Aorta (tissue), 5 donors: ENCODE results near the gene TMEM135. TPM values are rescaled to one million over a fixed set of nuclear protein-coding genes. Genes with fewer than 3 reads are reported as not detected.

ENCODE experiments used
- ATAC-seq: fragments of 200-7000 bp; cut with Tn5 transposase; one replicate; pipeline ENCODE4 v1.9.1; 2022; ENCODE audit warnings: moderate library complexity; ENCODE audit not compliant: low FRiP score
- DNase-seq, 2 donors: peaks; one replicate each; pipeline ENCODE4 v3.0.0-alpha.2; 2020
- H3K27ac ChIP-seq, 2 donors: one replicate each; pipeline ENCODE4 v1.5.1; 2013; ENCODE audit warnings: low read length in 2 of 2, mild to moderate bottlenecking in 2 of 2, moderate library complexity in 2 of 2, control low read depth in 1 of 2, inconsistent platforms in 1 of 2, low read depth in 1 of 2
- H3K27me3 ChIP-seq, 2 donors: one replicate each; pipeline ENCODE4 v1.6.1; 2013; ENCODE audit warnings: control low read depth in 1 of 2, low read length in 1 of 2, mild to moderate bottlenecking in 1 of 2, moderate library complexity in 1 of 2; ENCODE audit not compliant: insufficient read depth in 2 of 2, control insufficient read depth in 1 of 2
- H3K36me3 ChIP-seq, 2 donors: one replicate each; pipeline ENCODE4 v1.6.1; 2013; ENCODE audit warnings: control low read depth in 1 of 2, low read length in 1 of 2, mild to moderate bottlenecking in 1 of 2; ENCODE audit not compliant: insufficient read depth in 2 of 2, control insufficient read depth in 1 of 2
- H3K4me1 ChIP-seq, 2 donors: one replicate each; pipeline ENCODE4 v1.6.1; 2013; ENCODE audit warnings: low read length in 2 of 2, control low read depth in 1 of 2, mild to moderate bottlenecking in 1 of 2, moderate library complexity in 1 of 2; ENCODE audit not compliant: insufficient read depth in 2 of 2, control insufficient read depth in 1 of 2
- H3K4me3 ChIP-seq, 2 donors: one replicate each; pipeline ENCODE4 v1.5.1; 2013; ENCODE audit warnings: low read length in 2 of 2, control low read depth in 1 of 2, mild to moderate bottlenecking in 1 of 2
- H3K9me3 ChIP-seq: one replicate; pipeline ENCODE4 v1.6.1; 2013; ENCODE audit warnings: mild to moderate bottlenecking, low read length; ENCODE audit not compliant: control insufficient read depth
- WGBS, 2 donors: extraction: QIAGEN DNeasy Blood & Tissue Kit; methylation state at CpG; one replicate each; pipeline ENCODE4 v1.1.7; 2013; 5-methylcytosine and 5-hydroxymethylcytosine counted together
- intact Hi-C, 2 donors: fragments of 100-400 bp; cut with DNase I; formaldehyde crosslinking; loops; one replicate each; pipeline versions ENCODE4 v1.14.2 to v1.15.0; 2022
- polyA plus RNA-seq, 2 donors: library from polyadenylated mRNA; stranded (reverse); fragments of 200-250 nt; gene quantifications; one replicate each; pipeline ENCODE4 v1.2.3, GENCODE V29; 2013
- total RNA-seq, 2 donors: library from RNA; stranded (reverse); fragmentation: NEBNext Ultra II Directional; extraction: Animal tissue kit (Norgen Biotek cat#: 25700); gene quantifications; one replicate each; pipeline ENCODE4 v1.2.1, GENCODE V29; 2021
- donor health status: healthy with polysubstance abuse.
- donor health status: Bipolar disorder and iron deficiency.
- donor health status: DM: no; HTN: no; CAD: no.
- donor health status: DM: no; HTN: no; CAD: no.
- donor health status: DM: yes; HTN: yes; CAD: no.

The TMEM135 gene
- total and polyA plus RNA-seq, 4 donors = 10.6 to 49.0 (median 26.9) TPM

- Histone ChIP-seq H3K36me3 (peaks cover 0 to 3% of the 10 kb centered on the region in 2 donors), H3K9me3 (no peaks in the 10 kb centered on the region), H3K4me3 (no peak overlapping the region), H3K27me3 (no peaks in the 10 kb centered on the region), H3K4me1 (no peaks in the 10 kb centered on the region), H3K27ac (no peak overlapping the region)
- intact Hi-C loops = no loop called here
- DNase-seq = no peak
- WGBS, 2 donors = 41 to 60% methylated on average over 2 of the region's 2 CpGs
- no peak for ATAC-seq
Observed at GRCh38 chr11:87301785-87302540, 264.2 kb downstream of the TMEM135 start.

GRCh38 chr11:87304412-87304811, 266.7 kb downstream of the TMEM135 start:
- ATAC-seq = no peak
- no peaks in the 10 kb centered on the region for H3K4me1 ChIP-seq

GRCh38 chr11:87306262-87306851, 268.6 kb downstream of the TMEM135 start:
- Histone ChIP-seq H3K4me1 (no peaks in the 10 kb centered on the region), H3K27ac (no peak overlapping the region)

More at GRCh38 chr11:87304412-87304811, 266.7 kb downstream of the TMEM135 start:
- H3K9me3 ChIP-seq = no peaks in the 10 kb centered on the region
- WGBS, 2 donors = 90 to 95% methylated on average over 1 of the region's 1 CpG
- peaks cover 0 to 3% of the 10 kb centered on the region in 2 donors for H3K36me3 ChIP-seq
- no peaks in the 10 kb centered on the region for H3K27me3 ChIP-seq
- H3K4me3 ChIP-seq = no peak overlapping the region
- DNase-seq = no peak
- intact Hi-C loops = no loop called here
- no peak overlapping the region for H3K27ac ChIP-seq

GRCh38 chr11:87307101-87307500, 269.4 kb downstream of the TMEM135 start:
- Histone ChIP-seq H3K4me3 (no peak overlapping the region), H3K4me1 (no peaks in the 10 kb centered on the region), H3K27ac (no peak overlapping the region), H3K36me3 (peaks cover 0 to 3% of the 10 kb centered on the region in 2 donors), H3K27me3 (no peaks in the 10 kb centered on the region), H3K9me3 (no peaks in the 10 kb centered on the region)
- WGBS, 2 donors = 45 to 63% methylated on average over 1 of the region's 1 CpG
- DNase-seq (no peak), ATAC-seq (peak; percentile 78)
- intact Hi-C loops = no loop called here

More at GRCh38 chr11:87306262-87306851, 268.6 kb downstream of the TMEM135 start:
- H3K27me3 ChIP-seq = no peaks in the 10 kb centered on the region
- DNase-seq = no peak
- no peaks in the 10 kb centered on the region for H3K9me3 ChIP-seq
- H3K36me3 ChIP-seq = peaks cover 0 to 3% of the 10 kb centered on the region in 2 donors
- ATAC-seq = peak; percentile 28
- intact Hi-C loops = no loop called here
- 97 to 100% methylated on average over 1 of the region's 1 CpG for WGBS, 2 donors
- no peak overlapping the region for H3K4me3 ChIP-seq

- DNase-seq = no peak
Observed at GRCh38 chr11:87315229-87315628, 277.5 kb downstream of the TMEM135 start.

GRCh38 chr11:87316491-87316890, 278.8 kb downstream of the TMEM135 start:
- Histone ChIP-seq H3K27me3 (no peaks in the 10 kb centered on the region), H3K36me3 (no peaks in the 10 kb centered on the region), H3K9me3 (no peaks in the 10 kb centered on the region), H3K4me1 (peaks cover 0 to 1% of the 10 kb centered on the region in 2 donors), H3K27ac (no peak overlapping the region), H3K4me3 (no peak overlapping the region)
- DNase-seq (no peak), ATAC-seq (no peak)
- intact Hi-C loops = no loop called here

More at GRCh38 chr11:87315229-87315628, 277.5 kb downstream of the TMEM135 start:
- no peaks in the 10 kb centered on the region for H3K27me3 ChIP-seq
- H3K4me3 ChIP-seq = no peak overlapping the region
- no peaks in the 10 kb centered on the region for H3K36me3 ChIP-seq
- peaks cover 0 to 1% of the 10 kb centered on the region in 2 donors for H3K4me1 ChIP-seq
- ATAC-seq = no peak
- intact Hi-C loops = no loop called here
- H3K27ac ChIP-seq = no peak overlapping the region
- no peaks in the 10 kb centered on the region for H3K9me3 ChIP-seq
- 98 to 99% methylated on average over 2 of the region's 2 CpGs for WGBS, 2 donors

- intact Hi-C loops = no loop called here
- peaks cover 0 to 1% of the 10 kb centered on the region in 2 donors for H3K4me1 ChIP-seq
- 94 to 96% methylated on average over 2 of the region's 2 CpGs for WGBS, 2 donors
- H3K36me3 ChIP-seq = peaks cover 0 to 3% of the 10 kb centered on the region in 2 donors
- H3K27ac ChIP-seq = no peak overlapping the region
- no peak overlapping the region for H3K4me3 ChIP-seq
- no peak for DNase-seq
- no peak for ATAC-seq
- H3K9me3 ChIP-seq = no peaks in the 10 kb centered on the region
- no peaks in the 10 kb centered on the region for H3K27me3 ChIP-seq
Observed at GRCh38 chr11:87317441-87317840, 279.7 kb downstream of the TMEM135 start.

- H3K27ac ChIP-seq = no peak overlapping the region
- no peak for DNase-seq
- no peaks in the 10 kb centered on the region for H3K27me3 ChIP-seq
- ATAC-seq = no peak
- no peaks in the 10 kb centered on the region for H3K9me3 ChIP-seq
- intact Hi-C loops = no loop called here
- peaks cover 0 to 1% of the 10 kb centered on the region in 2 donors for H3K4me1 ChIP-seq
- H3K36me3 ChIP-seq = peaks cover 0 to 4% of the 10 kb centered on the region in 2 donors
- no peak overlapping the region for H3K4me3 ChIP-seq
Observed at GRCh38 chr11:87320123-87320522, 282.4 kb downstream of the TMEM135 start.

- WGBS, 2 donors = 27 to 40% methylated on average over 1 of the region's 1 CpG
- no peaks in the 10 kb centered on the region for H3K27me3 ChIP-seq
- peaks cover 0 to 4% of the 10 kb centered on the region in 2 donors for H3K36me3 ChIP-seq
- intact Hi-C loops = no loop called here
- H3K27ac ChIP-seq = no peak overlapping the region
- DNase-seq (no peak), ATAC-seq (no peak)
- no peak overlapping the region for H3K4me3 ChIP-seq
- H3K4me1 ChIP-seq = no peaks in the 10 kb centered on the region
- no peaks in the 10 kb centered on the region for H3K9me3 ChIP-seq
Observed at GRCh38 chr11:87322568-87322967, 284.8 kb downstream of the TMEM135 start.
